ENCODE measurements around the gene YKT6.

YKT6 gene

GRCh38 chr7:44222074-44222473, 21.3 kb downstream of the YKT6 start:
- TF ChIP-seq CTCF (IDR thresholded peaks at IDR 0.05; ENCODE audit: low read depth, low read length, missing control alignments): no peak
- no peak overlapping the region for H3K4me3 ChIP-seq (replicated peaks; ENCODE audit: low read depth, low read length)
- DNase-seq (ENCODE audit: extremely low read depth, low read depth): no peak

GRCh38 chr7:44222776-44223261, 22.0 kb downstream of the YKT6 start:
- DNase-seq (ENCODE audit: extremely low read depth, low read depth): no peak
- H3K4me3 ChIP-seq (replicated peaks; ENCODE audit: low read depth, low read length): no peak overlapping the region
- TF ChIP-seq CTCF (IDR thresholded peaks at IDR 0.05; ENCODE audit: low read depth, low read length, missing control alignments): no peak

GRCh38 chr7:44223362-44224079, 22.7 kb downstream of the YKT6 start:
- H3K4me3 ChIP-seq (replicated peaks; ENCODE audit: low read depth, low read length): no peak overlapping the region
- no peak for TF ChIP-seq CTCF (IDR thresholded peaks at IDR 0.05; ENCODE audit: low read depth, low read length, missing control alignments)
- DNase-seq (ENCODE audit: extremely low read depth, low read depth): no peak

- TF ChIP-seq CTCF (IDR thresholded peaks at IDR 0.05; ENCODE audit: low read depth, low read length, missing control alignments): no peak
- DNase-seq (ENCODE audit: extremely low read depth, low read depth): no peak
- no peak overlapping the region for H3K4me3 ChIP-seq (replicated peaks; ENCODE audit: low read depth, low read length)
Measured at GRCh38 chr7:44224080-44224973, 23.5 kb downstream of the YKT6 start.

GRCh38 chr7:44224974-44225565, 24.3 kb downstream of the YKT6 start:
- H3K4me3 ChIP-seq (replicated peaks; ENCODE audit: low read depth, low read length): no peak overlapping the region
- TF ChIP-seq CTCF (IDR thresholded peaks at IDR 0.05; ENCODE audit: low read depth, low read length, missing control alignments): no peak
- no peak for DNase-seq (ENCODE audit: extremely low read depth, low read depth)

GRCh38 chr7:44225566-44226395, 25.0 kb downstream of the YKT6 start:
- H3K4me3 ChIP-seq (replicated peaks; ENCODE audit: low read depth, low read length): no peak overlapping the region
- no peak for TF ChIP-seq CTCF (IDR thresholded peaks at IDR 0.05; ENCODE audit: low read depth, low read length, missing control alignments)
- DNase-seq (ENCODE audit: extremely low read depth, low read depth): no peak

All from HFF-Myc (cell line).